HG02571 (cell line): ENCODE data around the gene HOXC4.
"Not testable (repeated sequence)": the region's sequence is repeated elsewhere in the genome, so short reads cannot be mapped to it uniquely, and the experiment has no call there.

ENCODE experiments used
- ATAC-seq: cut with Tn5 transposase; IDR thresholded peaks from one replicate; pipeline ENCODE4 v1.9.1; 2021; ENCODE audit warnings: mild to moderate bottlenecking, moderate library complexity; ENCODE audit not compliant: unreplicated experiment

HOXC4 gene

DNA sequence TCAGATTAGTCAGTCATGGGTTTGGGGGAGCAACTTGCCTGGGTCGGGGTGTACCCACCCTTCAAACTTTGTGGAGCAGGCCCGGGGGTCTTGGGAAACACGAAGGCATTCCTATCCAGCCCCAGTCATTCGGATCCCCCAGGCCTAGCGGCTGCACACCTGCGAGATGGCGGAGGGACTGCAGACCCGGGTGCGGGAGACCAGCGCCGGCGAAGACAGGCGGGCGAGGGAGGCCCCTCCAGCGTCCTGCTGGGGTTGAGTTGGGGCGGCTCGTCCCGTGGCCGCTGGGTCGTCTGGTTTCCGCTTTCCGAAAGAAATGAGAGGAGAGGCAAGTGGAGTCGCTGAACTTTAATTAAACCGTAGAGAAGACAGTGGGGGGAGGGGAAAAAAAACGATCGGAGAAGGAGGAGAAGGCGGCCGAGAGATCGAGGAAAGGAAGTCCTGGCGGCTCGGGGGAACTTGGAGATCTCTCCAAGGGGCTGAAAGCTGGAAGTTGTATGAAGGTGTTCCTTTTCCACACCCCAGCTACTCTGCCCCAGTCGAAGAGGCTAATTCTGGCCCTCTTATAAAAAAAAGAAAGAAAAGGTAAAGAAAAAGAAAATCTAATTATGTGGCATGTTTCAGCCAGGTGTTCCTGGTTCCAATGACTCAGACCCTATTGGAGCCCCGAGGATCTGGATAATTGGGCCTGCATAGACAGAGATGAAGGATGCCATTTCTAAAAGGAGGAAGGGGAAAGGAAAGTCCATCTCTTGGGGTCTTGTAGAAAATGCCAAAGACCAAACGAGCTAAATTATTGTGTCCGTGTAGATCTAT lies 28.2 kb downstream of the HOXC4 start:
- not testable (repeated sequence) for ATAC-seq

DNA sequence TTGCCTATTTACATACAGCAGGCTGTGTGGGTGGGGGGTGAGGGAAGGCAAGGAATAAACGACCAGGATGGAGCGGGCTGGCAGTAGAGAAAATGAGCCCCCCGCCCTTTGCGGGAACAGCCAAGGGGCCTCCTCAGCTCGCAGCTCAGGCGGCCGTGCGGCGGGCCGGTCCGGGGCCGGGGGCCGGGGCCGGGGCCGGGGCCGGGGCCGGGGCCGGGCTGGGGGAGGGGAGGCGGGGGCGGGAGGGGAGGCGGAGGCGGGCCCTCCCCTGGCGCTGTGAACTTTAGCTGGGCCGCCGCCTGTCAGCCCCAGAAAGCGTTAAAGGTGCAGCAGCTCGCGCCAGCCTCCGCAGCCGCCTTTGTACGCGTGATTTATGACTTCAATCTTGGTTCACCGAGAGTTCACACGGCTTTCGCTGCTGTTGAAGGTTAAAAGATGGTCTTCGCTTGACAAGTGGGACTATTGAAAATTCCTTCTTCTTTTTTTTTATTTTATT lies 28.8 kb downstream of the HOXC4 start:
- ATAC-seq: no peak

- ATAC-seq: not testable (repeated sequence)
Measured at GRCh38 chr12:54088011-54088410, 34.4 kb downstream of the HOXC4 start.

GRCh38 chr12:54089465-54089864 lies 35.8 kb downstream of the HOXC4 start:
- ATAC-seq: not testable (repeated sequence)

DNA sequence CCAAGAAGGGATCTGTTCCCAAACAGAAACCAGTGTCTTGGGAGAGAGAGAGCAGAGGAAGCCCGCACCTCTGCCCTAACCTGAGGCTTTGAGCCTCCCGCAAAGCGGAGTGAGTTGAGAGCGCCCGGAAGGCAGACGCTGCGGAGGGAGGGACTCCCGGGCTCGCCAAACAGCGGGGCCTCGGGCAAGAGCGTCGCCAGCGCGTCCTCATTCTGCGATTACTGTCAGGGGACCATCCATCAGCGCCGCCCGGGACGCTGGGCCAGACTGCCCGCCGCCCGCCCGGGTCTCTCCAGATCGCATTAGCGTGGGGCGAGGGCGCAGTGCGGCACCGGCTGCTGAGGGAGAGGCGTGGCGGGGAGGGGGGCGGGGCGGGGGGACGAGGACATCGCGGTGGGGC lies 36.7 kb downstream of the HOXC4 start:
- ATAC-seq: not testable (repeated sequence)

DNA sequence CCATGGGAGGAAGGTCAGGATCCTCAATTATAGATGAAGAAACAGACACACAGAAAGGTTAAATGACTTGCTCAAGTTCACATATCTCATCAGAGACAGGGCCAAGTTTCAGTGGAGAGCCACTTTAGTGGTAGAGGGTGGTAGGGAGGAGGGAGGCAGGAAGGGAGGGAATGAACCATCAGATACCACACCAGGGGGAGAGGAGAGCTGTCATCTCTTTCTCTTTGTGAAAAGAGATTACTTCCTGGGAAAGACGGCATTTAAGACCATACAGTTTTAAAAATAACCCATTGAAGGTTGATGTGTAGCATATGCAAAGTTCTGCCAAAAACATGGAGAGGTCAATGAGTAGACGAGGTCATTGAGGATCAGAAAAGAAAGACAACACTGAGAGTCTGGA lies 39.3 kb downstream of the HOXC4 start:
- ATAC-seq: not testable (repeated sequence)

DNA sequence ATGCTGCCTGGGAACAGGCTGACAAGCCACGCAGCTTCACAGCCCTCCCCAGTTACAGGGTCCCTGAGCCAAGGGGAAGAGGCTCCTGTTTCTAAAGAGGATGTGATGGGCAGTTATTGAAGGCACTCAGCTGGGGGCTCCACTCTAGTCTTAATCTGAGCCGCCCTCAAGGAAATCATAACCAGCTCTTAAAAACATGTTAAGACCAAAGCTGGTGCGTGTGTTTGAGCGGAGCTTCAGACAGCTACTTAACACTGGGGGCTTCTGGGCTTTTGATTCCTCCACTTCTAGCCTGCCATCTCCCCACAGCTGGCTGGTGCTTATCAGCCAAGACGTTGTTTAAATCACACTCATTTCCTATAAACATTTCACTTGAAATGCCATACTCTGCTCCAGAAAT lies 42.3 kb downstream of the HOXC4 start:
- ATAC-seq: not testable (repeated sequence)

- ATAC-seq: not testable (repeated sequence)
Measured at GRCh38 chr12:54098644-54099043, 45.0 kb downstream of the HOXC4 start.

DNA sequence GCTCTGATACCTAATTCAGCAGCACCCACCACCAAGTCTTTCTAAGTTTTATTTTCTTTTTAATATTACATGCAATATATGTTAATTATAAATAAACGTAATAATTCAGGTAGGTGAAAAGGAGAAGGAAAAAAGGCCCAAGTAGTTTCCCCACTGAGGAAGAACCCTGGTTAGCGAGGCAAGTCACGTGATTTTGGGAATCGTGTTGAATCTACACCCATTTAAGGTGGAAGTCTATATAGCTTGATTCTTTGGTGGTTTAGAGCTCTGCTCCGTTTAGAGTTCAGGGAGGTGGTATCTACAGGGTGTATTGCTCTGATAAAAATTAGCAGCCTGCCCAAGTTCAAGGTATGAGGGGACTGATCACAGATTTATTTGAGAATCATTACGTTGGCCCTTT lies 47.0 kb downstream of the HOXC4 start:
- not testable (repeated sequence) for ATAC-seq

DNA sequence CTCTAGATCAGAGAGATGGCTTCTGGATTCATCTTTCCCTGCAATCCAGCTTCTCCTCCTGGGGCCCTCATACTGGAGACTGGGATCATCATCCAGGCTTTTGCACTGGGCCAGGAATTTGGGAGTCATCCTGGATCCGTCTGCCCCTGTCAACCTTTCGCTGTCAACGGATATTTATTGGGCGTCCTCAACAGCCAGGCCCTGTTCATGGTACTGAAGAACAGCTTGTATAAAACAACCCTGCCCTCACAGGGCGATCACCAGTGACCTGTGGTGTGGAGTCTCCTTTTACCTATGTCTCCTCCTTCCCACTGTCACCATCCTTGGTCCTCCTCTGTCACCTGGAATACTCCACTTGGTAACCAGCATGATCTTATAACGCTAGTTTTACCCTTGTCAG lies 48.6 kb downstream of the HOXC4 start:
- not testable (repeated sequence) for ATAC-seq

DNA sequence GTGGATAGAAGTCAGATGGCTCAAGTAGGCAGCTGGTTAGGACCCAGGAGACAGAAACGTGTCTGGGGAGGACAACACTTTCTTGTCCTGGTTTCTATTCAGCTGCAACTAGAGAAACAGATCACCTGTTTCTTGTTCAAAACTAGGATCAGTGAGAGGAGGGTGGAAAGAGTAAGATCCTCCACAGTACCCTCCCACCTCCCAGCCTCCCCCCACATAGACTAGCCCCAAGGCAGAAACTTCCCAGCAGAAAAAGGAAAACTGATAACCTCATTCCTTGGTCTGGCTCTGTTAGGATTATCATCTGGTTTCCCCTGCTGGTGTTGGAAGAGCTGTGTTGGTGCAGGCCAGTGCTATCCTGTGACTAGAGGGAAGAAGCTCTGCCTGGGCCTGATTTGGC lies 50.2 kb downstream of the HOXC4 start:
- ATAC-seq: not testable (repeated sequence)
